Measurements from ENCODE around the gene KIAA1328.

- TF ChIP-seq CTCF (IDR thresholded peaks at IDR 0.05) (no peak), ZFP36 (IDR thresholded peaks at IDR 0.05; ENCODE audit: borderline replicate concordance, partially characterized antibody) (no peak), RAD21 (conservative IDR thresholded peaks at IDR 0.05 in 1 of 2, IDR thresholded peaks at IDR 0.05 in 1 of 2) (no peak), NPAS2 (CRISPR knock-in tag; IDR thresholded peaks at IDR 0.05; ENCODE audit: borderline replicate concordance) (no peak), ESRRA (IDR thresholded peaks at IDR 0.05; ENCODE audit: borderline replicate concordance, low read length) (no peak), POLR2A (IDR thresholded peaks at IDR 0.05; ENCODE audit: low read length) (no peak), CBX2 (IDR thresholded peaks at IDR 0.05; ENCODE audit: borderline replicate concordance, low read depth) (no peak), EP300 (IDR thresholded peaks at IDR 0.05) (no peak), CBX8 (IDR thresholded peaks at IDR 0.05) (no peak), CHD4 (IDR thresholded peaks at IDR 0.05; ENCODE audit: borderline replicate concordance) (no peak), ELK1 (IDR thresholded peaks at IDR 0.05; ENCODE audit: low read depth, low read length) (no peak)
Observed at GRCh38 chr18:37247497-37248161, 418.7 kb downstream of the KIAA1328 start.
